Coronary artery (tissue), 2 donors: ENCODE data around the gene ADGRD1.

Experiments used
- DNase-seq: peaks from one replicate; pipeline ENCODE4 v3.0.0-alpha.2; 2017; ENCODE audit warnings: low spot score
- H3K27ac ChIP-seq, 2 donors: fragments of 200-600 bp; sonication (generic); one replicate each; pipeline ENCODE4 v1.5.1; 2016 to 2019
- H3K4me3 ChIP-seq: fragments of 200-600 bp; sonication (generic); 2 replicates; pipeline ENCODE4 v1.5.1; 2016; ENCODE audit warnings: mild to moderate bottlenecking, moderate library complexity
- CTCF ChIP-seq: fragments of 200-600 bp; sonication (generic); IDR thresholded peaks from one replicate; pipeline ENCODE4 v1.5.1; 2019; ENCODE audit warnings: antibody characterized with exemption

Gene ADGRD1

DNA sequence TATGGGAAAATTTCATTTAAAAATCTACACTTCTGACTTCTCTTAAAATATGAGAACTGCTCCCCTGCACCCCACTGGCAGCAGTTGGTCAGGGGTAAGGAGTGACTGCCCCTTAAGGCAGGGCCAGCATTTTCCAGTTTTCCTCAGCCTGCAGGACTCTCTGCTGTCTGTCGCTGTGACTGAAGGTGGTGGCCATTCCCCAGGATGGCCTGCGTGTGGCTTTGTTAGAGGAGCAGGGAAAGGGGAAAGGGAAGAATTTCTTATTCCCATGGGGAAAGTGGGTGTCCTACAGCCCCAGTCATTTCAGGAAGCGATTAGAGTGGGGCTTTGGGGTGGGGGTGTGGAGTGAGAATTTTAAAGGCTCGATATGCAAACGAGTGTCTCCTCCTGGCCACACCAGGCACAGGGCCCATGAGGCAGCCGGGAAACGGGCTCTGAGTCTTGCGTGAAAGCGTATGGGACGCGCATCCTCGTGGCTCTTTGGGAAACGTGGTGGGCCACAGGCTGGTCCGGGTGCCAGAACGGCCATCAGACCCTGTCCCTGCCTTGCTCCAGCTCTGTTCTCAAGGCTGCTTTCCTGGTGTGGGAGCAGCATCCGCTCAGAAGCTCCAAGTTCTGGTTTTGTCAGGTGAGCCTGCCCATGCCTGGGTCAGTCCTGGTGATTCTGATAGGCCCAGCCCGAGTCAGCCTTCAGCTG lies 23.5 kb downstream of the ADGRD1 start:
- DNase-seq, result peak; percentile 69
- no peak overlapping the region for H3K27ac ChIP-seq

GRCh38 chr12:130977743-130978095 lies 24.0 kb downstream of the ADGRD1 start:
- no peak overlapping the region for H3K4me3 ChIP-seq
- DNase-seq, result no peak
- no peak overlapping the region for H3K27ac ChIP-seq
- TF ChIP-seq CTCF, result no peak

More for the DNA sequence above, 23.5 kb downstream of the ADGRD1 start:
- H3K4me3 ChIP-seq, result no peak overlapping the region
- no peak for TF ChIP-seq CTCF

- peak; percentile 74 for DNase-seq
- Histone ChIP-seq H3K4me3 (no peak overlapping the region), H3K27ac (peak overlapping the region in 1 of 2 donors; percentile 52)
- TF ChIP-seq CTCF, result no peak
Measured at GRCh38 chr12:130978785-130979184, 25.1 kb downstream of the ADGRD1 start.

GRCh38 chr12:130981074-130981742 lies 27.5 kb downstream of the ADGRD1 start:
- TF ChIP-seq CTCF, result no peak
- DNase-seq, result peak; percentile 31

DNA sequence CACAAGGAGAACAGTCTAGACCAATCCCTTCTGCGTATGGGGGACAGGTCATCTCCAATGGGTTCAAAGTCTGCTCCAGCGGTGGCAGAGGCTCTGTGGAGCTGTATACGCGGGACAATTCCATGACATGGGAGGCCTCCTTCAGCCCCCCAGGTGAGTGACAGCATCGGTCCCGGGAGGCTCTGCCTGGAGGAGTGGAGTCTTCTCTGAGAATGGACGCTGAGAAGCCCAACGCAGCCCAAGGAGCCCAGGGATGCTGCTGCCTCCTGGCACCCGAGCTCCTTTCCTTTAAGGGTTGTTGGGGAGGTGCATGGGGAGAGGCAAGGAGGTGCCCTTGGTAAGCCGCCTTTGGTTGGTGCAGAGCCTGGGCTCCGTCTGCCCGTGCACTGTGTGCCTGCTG lies 28.2 kb downstream of the ADGRD1 start:
- TF ChIP-seq CTCF, result no peak
- H3K4me3 ChIP-seq, result no peak overlapping the region
- H3K27ac ChIP-seq, result no peak overlapping the region
- peak; percentile 69 for DNase-seq

More at GRCh38 chr12:130981074-130981742, 27.5 kb downstream of the ADGRD1 start:
- H3K4me3 ChIP-seq, result no peak overlapping the region
- no peak overlapping the region for H3K27ac ChIP-seq

DNA sequence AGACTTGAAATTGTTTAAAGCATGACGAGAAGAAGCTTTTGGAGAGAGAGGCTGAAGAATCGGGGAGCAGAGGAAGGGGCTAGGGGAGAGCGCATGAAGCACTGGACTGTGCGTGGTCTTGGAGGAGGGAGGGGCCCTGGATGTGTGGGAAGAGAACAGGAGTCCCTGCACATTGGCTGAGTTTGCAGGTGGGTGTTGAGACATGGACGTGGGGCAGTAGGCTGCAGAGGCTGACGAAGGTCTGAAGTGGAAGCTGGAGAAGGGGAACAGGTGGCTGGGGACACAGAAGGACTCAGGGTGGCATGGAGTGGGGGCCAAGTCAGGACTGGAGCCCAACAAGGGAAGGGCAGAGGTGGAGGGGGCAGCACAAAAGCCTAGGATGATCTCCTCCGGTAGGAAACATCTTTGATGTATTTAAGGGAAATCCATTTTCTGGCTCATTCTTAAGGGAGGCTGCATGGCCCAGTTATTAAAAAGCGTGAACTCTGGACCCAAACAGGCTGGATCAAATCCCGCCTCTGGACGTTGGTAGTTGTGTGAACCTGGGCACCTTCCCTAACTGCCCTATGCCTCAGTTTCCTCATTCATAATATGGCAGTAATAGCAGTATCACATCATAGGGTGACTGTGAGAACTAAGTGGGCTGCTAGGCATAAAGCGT lies 29.0 kb downstream of the ADGRD1 start:
- peak; percentile 54 for DNase-seq
- Histone ChIP-seq H3K4me3 (no peak overlapping the region), H3K27ac (peak overlapping the region in 1 of 2 donors; percentile 20)
- TF ChIP-seq CTCF, result no peak
